GM21529 (cell line): ENCODE measurements around the gene CTNNA2.

Experiments used
- ATAC-seq: cut with Tn5 transposase; IDR thresholded peaks from one replicate; pipeline ENCODE4 v1.9.1; 2021; ENCODE audit not compliant: unreplicated experiment

The CTNNA2 gene

DNA sequence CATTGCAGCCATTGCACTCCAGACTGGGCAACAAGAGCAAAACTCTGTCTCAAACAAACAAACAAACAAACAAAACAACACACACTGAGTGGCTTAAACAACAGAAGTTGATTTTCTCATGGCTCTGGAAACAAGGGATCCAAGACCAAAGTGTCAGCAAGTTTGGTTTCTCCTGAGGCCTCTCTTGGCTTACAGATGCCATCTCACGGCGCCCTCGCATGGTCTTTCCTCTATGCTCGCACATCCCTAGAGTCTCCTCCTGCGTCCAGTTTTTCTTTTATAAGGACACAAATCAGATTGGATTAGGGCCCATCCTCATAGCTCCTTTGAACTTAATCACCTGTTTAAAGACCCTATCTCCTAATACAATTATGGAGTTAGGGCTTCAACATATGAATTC lies 925.1 kb downstream of the CTNNA2 start:
- no peak for ATAC-seq

DNA sequence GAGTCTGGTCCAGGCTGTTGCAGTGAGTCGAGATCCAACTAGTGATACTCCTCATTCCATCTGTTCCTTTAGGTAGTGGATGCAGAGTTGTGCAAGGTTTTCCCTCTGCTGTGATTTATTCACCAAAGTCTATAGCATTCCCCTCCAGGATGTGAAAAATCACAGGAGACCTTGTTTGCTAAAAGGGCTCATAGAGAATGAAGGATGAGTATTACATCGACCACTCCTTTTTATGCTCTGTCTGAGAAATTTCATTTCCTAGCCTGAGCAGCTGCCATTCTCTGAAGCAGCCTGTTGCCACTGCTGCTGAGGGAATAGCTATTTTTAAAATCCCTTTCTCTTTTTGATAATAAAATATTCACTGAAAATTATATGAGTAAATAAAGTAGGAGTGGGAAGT lies 925.8 kb downstream of the CTNNA2 start:
- no peak for ATAC-seq

DNA sequence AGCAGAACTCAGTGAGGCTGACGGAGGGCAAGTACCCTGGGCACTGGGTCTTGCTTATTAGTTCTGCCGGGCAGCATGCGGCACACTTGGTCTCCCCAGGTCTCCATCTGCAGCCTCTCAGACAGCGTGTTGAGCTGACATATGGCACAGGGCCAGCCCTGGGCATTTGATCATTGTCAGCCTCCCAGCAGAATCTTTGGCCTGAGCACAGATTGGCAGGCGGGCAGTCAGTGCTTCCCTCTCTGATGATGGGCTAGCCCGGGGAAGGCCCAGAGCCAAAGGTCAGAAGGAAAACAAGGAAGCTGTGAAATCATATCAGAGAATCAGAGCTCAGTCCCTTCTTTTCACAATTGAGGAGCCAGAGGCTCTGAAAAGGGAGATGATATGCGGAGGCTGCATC lies 941.8 kb downstream of the CTNNA2 start:
- ATAC-seq = no peak

DNA sequence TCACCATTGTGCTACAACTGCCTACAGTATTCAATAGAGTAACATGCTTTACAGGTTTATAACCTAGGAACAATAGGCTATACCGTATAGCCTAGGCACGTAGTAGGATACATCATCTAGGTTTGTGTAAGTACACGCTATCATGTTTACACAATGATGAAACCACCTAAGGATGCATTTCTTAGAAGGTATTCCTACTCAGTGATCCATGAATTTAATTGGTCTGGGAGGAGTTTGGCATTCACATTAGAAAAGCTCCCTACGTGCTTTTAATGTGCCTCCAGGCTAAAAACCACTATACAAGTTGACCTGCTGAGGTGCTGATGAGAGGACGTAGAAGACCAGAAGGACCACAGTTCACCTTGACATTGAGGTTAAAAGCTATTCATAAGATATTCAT lies 946.2 kb downstream of the CTNNA2 start:
- ATAC-seq = no peak

DNA sequence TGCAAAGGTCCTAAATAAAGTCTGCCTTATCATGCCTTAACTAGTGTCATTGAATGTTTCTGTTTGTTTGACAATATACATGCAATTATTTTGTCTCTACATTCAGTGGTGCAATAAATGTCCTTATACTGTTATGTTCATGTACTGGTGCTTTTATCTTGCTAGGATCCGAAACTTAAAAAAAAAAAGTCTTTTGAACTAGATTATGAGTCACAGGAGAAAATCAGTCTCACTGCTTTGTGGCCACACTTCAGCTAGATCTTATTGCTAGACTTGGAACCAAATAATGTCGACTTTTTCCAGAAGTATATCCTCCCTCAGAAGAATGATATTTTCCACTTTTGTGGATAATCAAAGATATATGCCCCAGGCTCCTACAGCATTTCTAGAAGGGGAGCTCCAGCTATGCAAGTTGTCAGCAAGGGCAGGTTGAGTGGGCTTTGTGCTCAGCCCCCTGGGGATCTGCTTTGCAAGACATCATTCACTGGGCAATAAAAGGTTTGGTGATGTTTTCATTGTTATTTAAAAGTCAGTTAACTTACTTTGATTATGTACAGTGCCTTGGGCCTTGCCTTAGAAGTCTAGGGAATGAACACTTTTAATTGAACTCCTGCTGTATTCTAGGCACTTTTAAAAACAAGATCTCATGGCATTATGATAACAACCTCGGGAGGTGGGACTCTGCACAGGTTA lies 948.8 kb downstream of the CTNNA2 start:
- no peak for ATAC-seq

DNA sequence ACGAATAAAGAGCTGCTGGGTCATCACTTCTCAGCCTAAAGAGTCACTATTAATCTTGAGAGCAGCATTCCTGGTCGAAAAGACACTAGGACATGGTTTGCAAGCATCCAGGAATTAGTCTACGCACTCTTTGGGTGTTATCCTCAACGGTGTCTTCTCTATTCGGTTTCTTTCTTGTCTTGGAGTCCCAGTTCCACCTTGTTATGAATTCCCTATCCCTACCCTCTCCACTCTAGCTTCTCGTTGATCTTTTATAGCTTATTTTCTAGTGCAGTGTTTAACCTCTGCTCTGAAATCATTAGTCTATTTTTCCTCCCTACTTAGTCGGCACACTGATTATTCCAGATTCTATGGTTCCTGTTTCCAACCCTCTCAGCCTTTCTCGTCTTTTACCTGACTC lies 949.8 kb downstream of the CTNNA2 start:
- no peak for ATAC-seq

DNA sequence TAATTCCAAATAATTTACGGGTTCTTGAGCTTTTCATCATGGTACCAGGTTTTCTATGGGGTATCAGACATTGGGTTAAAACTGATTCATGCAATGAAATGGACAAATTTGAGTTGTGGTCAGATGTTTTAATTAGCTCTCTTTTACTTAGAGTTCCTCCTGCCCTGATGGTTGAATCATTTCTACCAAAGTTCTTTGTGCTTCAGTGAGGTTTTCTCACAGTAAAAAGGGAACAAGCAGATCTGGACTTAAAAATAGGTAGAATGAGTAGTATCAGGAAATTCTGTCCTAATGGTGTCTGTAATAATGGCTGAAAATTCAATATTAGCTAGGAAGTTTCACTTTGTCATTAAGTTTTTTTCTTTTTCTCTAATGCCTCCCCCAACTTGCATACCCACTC lies 951.4 kb downstream of the CTNNA2 start:
- ATAC-seq = no peak

DNA sequence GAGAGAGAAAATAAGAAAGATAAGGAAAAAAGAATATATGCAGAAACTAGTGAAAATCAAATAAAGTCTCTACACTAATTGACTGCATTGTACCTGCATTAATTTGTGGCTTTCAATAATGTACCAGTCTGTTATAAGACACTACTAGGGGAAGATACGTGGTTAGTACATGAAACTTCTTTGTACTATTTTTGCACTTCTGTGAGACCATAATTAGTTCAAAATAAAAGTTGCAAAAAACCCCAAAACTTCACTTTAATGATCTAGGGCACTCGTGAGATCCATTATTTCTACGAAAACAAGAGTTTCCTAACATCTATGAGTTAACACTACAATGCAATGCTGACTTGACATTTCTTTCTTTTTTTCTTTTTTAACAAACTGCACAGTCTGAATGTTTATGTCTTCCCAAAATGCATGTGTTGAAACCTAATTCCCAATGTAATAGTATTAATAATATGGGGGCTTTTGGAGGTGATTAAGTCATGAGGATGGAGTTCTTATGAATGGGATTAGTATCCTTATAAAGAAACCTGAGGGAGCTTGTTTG lies 954.5 kb downstream of the CTNNA2 start:
- no peak for ATAC-seq

DNA sequence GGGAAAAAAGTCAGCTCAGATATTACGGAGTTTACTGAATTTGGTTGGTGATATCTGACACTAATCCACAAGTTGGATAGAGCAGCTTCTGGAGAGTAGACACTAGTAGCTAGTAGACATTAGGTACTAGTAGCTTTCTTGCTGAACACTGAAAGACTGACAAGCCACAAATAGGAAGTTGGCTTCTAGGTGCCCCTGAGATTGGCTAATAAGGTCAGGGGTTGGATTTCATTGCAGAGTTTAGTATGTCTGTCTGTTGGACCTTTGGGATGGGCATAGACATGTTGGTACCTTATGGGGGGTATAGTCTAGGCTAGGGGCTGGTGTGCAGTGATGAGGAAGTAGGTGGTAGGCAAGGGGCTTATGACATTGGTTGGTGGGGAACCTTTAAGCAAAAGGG lies 956.6 kb downstream of the CTNNA2 start:
- no peak for ATAC-seq

DNA sequence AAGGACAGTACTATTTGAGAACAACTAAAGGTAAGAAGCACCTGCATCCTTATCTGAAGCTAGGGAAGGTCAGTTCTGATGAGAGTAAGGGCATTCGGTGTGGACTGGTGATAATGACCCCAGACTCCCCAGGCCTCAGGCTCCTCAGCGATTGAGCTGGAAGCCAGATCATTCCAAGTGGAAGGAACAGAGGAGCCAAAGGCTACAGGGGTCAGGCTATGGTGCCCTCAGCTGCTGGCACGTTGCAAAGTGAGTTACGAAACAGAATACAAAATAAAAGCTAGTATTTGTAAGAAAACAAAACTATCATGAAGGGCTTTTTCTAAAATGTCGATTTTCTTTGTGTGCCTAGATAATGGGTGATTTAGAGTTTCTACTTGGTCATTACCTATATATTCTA lies 960.2 kb downstream of the CTNNA2 start:
- ATAC-seq = no peak

DNA sequence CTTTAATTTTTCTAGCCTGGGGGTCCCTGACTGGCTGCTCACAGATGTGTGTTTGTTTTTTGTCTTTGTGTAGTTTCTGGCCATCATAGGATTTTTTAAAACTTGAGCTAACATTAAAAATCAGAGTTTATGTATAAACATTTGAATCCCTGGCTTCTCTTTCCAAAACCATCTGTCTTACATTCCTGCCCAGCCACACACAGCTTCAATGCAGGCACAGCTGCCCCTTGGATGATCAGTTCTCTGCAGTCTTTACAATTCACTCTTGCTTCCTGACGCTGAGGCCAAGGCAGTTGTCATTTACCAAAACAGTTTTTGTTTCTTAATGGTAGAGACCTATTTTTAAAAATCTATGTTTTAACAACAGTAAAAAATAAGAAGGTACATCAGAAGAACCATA lies 960.9 kb downstream of the CTNNA2 start:
- ATAC-seq = no peak

DNA sequence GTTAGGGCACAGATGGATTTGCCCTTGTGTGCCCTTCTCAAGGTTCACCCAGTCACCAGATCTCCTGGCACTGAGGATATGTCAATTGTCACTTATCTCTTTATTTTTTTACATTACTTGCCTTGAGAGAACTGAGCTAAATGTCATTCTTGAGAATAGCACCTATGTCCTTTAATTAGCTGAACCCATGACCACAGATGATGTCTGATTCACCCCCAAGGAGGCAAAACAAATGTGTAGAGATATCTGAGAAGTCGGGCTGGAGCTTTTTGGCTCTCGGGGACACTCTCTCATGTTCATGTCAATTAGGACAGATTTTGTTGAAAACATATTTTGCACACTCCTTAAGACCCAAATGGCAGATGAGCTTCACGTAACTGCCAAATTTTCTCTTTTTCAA lies 963.1 kb downstream of the CTNNA2 start:
- no peak for ATAC-seq

DNA sequence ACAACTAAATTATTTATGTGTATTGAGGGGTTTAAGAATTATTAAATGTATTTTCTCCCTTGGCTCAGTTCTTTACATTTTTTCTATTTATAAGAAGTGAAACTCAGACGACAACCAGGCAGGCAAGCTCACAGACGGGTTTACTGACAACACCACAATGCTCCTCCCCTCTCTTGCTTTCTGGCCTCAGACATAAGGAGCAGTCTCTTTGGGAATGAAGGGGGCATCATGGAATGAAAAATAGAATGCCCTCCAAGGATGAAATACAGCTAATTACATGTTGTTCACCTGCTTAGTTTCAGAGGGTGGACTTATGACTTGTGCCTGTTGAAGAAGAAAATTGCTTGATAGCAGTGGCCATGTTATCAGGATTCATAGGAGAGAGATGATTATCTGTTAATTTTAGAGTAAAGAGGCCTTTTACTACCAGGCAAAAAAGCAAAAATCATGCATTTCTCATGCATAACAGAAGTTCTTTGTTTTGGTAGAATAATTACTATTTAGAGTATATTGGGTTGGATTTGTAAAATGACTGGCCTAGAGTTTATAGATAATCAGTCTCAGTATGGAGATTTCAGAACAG lies 963.8 kb downstream of the CTNNA2 start:
- no peak for ATAC-seq

DNA sequence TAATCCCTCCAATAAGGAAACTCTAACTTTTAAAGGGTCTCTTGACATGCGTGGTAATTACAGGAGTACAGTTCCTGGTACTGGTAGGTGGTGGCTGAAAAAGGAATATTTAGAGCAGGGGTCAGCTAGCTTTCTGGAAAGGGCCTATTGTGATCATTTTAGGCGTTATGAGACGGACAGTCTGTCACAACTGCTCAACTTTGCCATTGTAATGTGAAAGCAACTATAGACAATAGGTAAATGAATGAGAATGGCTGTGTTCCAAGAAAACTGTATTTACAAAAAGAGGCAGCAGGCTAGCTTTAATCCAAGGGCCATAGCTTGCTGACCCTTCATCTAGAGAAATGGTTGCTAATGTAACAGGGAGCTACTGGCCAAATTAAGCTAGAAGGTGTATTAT lies 969.4 kb downstream of the CTNNA2 start:
- ATAC-seq = no peak

DNA sequence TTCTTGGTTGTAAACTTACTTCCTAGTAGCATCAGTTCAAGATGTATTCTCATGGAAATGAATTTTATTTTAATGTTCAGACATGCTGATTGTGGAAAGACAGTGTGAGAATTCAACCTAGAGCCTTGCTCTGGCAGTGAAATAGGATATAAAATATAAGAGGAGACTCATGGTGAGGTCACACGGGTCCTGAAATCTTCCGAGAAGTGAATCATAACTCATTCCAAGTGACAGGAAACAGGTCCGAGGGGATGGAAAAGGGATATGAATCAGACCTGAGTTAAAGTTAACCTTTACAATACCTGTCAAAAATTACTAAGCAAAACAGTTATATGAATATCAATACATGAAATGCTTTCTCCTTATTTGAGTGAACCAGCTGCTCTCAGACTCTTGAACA lies 976.9 kb downstream of the CTNNA2 start:
- ATAC-seq = no peak

DNA sequence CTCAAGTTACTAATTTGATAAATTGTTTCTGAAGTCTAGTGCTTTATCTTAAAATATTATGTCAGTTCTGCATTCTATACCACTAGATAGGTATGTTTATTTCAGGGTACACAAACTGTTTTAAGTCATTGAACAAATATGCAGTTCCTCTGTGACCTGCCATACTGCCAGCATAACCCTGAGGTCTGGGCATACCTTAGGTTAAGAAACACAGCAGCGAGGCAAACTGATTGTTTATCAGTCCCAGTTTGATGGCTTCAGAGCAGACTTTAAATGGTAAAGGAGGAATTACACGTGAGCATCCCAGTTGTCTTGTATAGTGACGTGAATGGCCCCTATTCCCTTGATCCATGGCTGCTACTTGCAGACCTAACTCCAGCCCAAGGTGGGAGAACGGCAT lies 978.1 kb downstream of the CTNNA2 start:
- no peak for ATAC-seq

DNA sequence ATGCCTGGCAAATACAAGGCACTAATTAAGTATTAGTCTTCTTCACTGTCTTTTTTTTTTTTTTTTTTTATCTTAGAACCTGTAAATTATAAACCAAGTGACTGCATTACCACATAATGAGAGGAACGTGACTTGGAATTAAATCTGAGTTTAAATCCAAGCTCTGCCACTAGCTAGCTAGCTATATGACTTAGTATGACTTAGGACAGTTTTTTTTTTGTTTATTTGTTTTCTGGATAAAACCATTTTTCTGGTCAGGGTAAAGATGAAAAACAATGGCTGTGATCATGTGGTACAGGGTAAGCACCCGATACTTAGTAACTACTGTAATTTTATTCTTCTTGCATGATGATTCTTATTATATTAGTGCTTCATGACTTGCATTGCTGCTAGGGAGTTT lies 983.5 kb downstream of the CTNNA2 start:
- no peak for ATAC-seq

DNA sequence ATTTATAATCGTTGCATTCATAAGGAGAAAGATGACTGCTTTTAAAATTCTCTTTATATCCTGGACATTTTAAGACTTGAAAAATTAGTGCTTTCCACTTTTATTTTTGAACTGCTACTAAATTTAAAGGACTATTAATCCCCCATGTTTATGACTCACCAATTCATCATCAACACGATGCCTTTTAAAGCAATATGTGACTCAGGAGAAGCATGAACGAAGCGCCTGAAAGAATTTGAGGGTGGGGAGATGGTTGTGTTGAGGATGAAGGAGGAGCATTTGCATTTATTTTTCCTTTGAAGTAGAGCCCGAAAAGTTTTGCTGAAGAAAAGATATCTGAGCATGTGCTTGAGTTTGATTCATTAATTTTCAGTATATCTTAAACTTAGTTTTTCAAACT lies 983.9 kb downstream of the CTNNA2 start:
- ATAC-seq = no peak

DNA sequence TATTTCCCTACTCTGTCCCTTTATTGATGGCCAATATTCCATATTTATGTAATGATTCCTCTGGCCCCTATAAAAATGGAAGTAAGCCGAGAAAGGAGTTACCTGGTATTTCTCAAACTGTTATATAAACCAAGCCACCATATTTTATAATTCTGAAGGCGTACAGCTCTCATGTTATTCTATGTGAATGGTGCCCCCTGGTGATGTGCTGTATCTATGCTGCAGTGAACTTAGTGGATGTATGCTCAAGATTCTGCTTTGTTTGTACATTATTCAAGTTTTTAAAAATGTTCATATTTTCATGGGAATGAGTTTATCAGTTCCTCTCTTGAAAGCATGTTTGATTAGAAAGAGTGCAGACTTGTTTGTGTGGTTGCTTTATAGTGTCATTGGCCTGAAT lies 986.2 kb downstream of the CTNNA2 start:
- no peak for ATAC-seq

DNA sequence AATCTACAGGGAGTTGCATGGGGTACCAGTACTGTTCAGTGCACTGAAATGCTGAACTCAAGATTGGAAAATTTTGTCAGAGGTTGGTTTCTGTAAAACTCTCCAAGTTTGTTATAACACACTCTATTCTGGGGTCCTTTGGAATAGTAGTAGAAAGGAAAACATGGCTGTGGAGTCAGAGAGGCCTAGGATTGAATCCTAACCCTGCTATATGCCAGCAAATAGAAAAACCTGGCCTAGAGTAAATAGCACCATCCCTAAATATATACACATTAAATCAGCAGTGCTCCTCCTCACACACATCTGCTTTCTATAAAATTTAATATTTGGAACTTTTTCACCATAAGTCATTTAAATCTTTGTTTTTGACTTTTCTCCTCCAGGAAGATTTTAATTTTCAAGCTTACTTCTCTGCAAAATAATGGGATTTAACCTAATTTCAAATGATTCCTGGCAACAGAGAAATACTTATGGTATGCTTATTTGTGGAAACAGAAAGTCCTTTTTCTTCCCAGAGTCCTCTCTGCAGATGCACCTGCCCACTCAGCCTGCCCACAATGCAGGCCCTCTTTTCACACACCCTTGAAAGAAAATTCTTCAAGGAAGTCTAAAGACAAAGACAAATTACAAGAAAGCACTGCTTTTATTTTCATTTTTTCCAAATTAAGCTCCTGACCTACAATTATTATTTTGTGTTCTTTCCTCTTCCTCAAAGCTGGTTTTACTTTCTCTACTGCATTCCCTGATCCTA lies 989.2 kb downstream of the CTNNA2 start:
- no peak for ATAC-seq

DNA sequence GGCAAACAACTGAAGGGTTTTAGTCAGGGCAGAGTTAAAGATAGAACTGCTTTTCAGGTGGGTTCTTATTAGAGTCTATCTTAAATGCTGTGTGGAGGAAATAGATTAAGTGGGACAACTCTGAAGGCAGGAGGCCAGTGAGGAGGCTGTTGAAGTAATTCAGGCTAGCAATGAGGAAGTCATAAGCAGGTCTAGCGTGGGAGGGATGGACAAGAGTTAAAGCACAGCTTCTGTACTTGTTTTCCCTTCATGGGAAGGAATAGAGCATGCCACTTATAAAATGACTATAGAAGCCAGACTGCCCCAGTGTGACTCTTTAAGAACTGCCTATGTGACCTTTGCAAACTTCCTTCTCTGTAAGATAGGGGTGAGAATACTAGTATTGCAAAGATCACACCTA lies 993.7 kb downstream of the CTNNA2 start:
- no peak for ATAC-seq

DNA sequence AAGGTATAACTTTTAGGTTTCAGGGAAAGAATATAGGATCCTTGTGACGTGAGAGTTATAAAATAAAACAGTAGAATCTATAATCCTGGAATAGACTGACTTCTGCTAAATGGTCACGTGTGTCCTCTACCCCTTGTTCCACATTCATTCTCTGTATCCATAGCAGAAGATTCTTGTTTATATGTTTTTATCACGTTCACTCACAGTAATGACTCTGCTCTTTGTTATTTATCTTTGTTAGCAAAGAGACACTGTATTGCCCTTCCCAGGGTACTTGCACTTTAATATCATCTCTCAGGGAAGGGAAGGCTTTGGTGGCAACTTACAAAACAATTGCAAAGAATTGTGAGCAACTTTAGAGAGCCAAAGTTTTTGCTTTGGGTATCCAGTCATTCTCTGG lies 997.9 kb downstream of the CTNNA2 start:
- no peak for ATAC-seq
